Sigmoid colon (tissue), 4 donors: ENCODE measurements around the gene MIF4GD.

Experiments
- CTCF ChIP-seq, 4 experiments: fragments of 450-650 bp in 3 of 4; fragments of 200-600 bp in 1 of 4; IDR thresholded peaks; one replicate each; pipeline ENCODE4 v1.5.1; 2016 to 2019; ENCODE audit warnings: antibody characterized with exemption in 4 of 4, mild to moderate bottlenecking in 3 of 4, moderate library complexity in 2 of 4
- EP300 ChIP-seq, 4 donors: sonication (generic); formaldehyde crosslinking; IDR thresholded peaks; one replicate each; pipeline ENCODE4 v1.6.1; 2017; ENCODE audit warnings: antibody characterized with exemption in 4 of 4
- POLR2A ChIP-seq, 2 donors: fragments of 450-650 bp; IDR thresholded peaks; one replicate each; pipeline ENCODE4 v1.6.1; 2016; ENCODE audit warnings: antibody characterized with exemption in 2 of 2, mild to moderate bottlenecking in 2 of 2, moderate library complexity in 2 of 2
- POLR2AphosphoS5 ChIP-seq, 4 donors: sonication (generic); formaldehyde crosslinking; IDR thresholded peaks; one replicate each; pipeline ENCODE4 v1.6.1; 2017; ENCODE audit warnings: antibody characterized with exemption in 4 of 4

- no peak for TF ChIP-seq CTCF (IDR thresholded peaks at IDR 0.05)
- peak; percentile 53 to 67 for TF ChIP-seq POLR2A (IDR thresholded peaks at IDR 0.05)
- no peak for TF ChIP-seq EP300 (IDR thresholded peaks at IDR 0.05)
- TF ChIP-seq POLR2AphosphoS5 (IDR thresholded peaks at IDR 0.05) = peak; percentile 59 to 85 (median 75)
Observed at GRCh38 chr17:75261336-75262111, 9.5 kb downstream of the MIF4GD start, which contains the start of the genes GGA3 and MRPS7.
